ENCODE data around the gene CNGA2.

The CNGA2 gene

GRCh38 chrX:151712253-151712652 lies 22.3 kb upstream of the CNGA2 start:
- no peak for DNase-seq (ENCODE audit: low read depth)

- DNase-seq (ENCODE audit: low read depth) = peak; percentile 6
Measured at GRCh38 chrX:151713849-151714248, 20.7 kb upstream of the CNGA2 start.

GRCh38 chrX:151714362-151714761 lies 20.2 kb upstream of the CNGA2 start:
- DNase-seq (ENCODE audit: low read depth) = no peak

- DNase-seq (ENCODE audit: low read depth) = no peak
Measured at GRCh38 chrX:151715752-151716151, 18.8 kb upstream of the CNGA2 start, which contains the start of gene FATE1. Gene FATE1, plus strand, starts transcription at chrX:151716035. Its CDS starts 85 bp downstream, at chrX:151716120.

- DNase-seq (ENCODE audit: low read depth) = no peak
Measured at GRCh38 chrX:151722241-151722846, 12.2 kb upstream of the CNGA2 start.

GRCh38 chrX:151723156-151723760 lies 11.3 kb upstream of the CNGA2 start:
- no peak for DNase-seq (ENCODE audit: low read depth)

GRCh38 chrX:151724563-151725337 lies 9.8 kb upstream of the CNGA2 start:
- DNase-seq (ENCODE audit: low read depth) = no peak

GRCh38 chrX:151725338-151725614 lies 9.3 kb upstream of the CNGA2 start:
- no peak for DNase-seq (ENCODE audit: low read depth)

- DNase-seq (ENCODE audit: low read depth) = no peak
Measured at GRCh38 chrX:151726751-151727150, 7.8 kb upstream of the CNGA2 start.

- DNase-seq (ENCODE audit: low read depth) = no peak
Measured at GRCh38 chrX:151727346-151727745, 7.2 kb upstream of the CNGA2 start.

- no peak for DNase-seq (ENCODE audit: low read depth)
Measured at GRCh38 chrX:151729056-151729725, 5.4 kb upstream of the CNGA2 start.

GRCh38 chrX:151735219-151735618 lies 673 bp downstream of the CNGA2 start:
- no peak for DNase-seq (ENCODE audit: low read depth)

GRCh38 chrX:151736685-151737084 lies 2.1 kb downstream of the CNGA2 start:
- no peak for DNase-seq (ENCODE audit: low read depth)

GRCh38 chrX:151737494-151737893 lies 2.9 kb downstream of the CNGA2 start:
- DNase-seq (ENCODE audit: low read depth) = no peak

GRCh38 chrX:151738751-151739150 lies 4.2 kb downstream of the CNGA2 start:
- no peak for DNase-seq (ENCODE audit: low read depth)

- DNase-seq (ENCODE audit: low read depth) = no peak
Measured at GRCh38 chrX:151741606-151742005, 7.1 kb downstream of the CNGA2 start.

GRCh38 chrX:151742311-151742710 lies 7.8 kb downstream of the CNGA2 start:
- no peak for DNase-seq (ENCODE audit: low read depth)

GRCh38 chrX:151743651-151744470 lies 9.3 kb downstream of the CNGA2 start:
- DNase-seq (ENCODE audit: low read depth) = no peak

GRCh38 chrX:151745651-151746050 lies 11.1 kb downstream of the CNGA2 start:
- DNase-seq (ENCODE audit: low read depth) = no peak

- DNase-seq (ENCODE audit: low read depth) = no peak
Measured at GRCh38 chrX:151746502-151746901, 12.0 kb downstream of the CNGA2 start.

GRCh38 chrX:151750511-151750910 lies 16.0 kb downstream of the CNGA2 start:
- no peak for DNase-seq (ENCODE audit: low read depth)

- no peak for DNase-seq (ENCODE audit: low read depth)
Measured at GRCh38 chrX:151752847-151753246, 18.3 kb downstream of the CNGA2 start.

Measured in iris pigment epithelial cell (primary cell).